Right lobe of liver (tissue), 6 donors: Measurements from ENCODE around the gene POLG2. TPM values are rescaled to one million over a fixed set of nuclear protein-coding genes. Genes with fewer than 3 reads are reported as not detected.
"Not testable (repeated sequence)": the region's sequence is repeated elsewhere in the genome, so short reads cannot be mapped to it uniquely, and the experiment has no call there.

ENCODE experiments used
- ATAC-seq, 4 donors: fragments of 200-7000 bp; cut with Tn5 transposase; one replicate each; pipeline ENCODE4 v1.9.1; 2020; ENCODE audit warnings: mild to moderate bottlenecking in 4 of 4, moderate library complexity in 4 of 4
- DNase-seq, 3 donors: peaks; one replicate each; pipeline ENCODE4 v3.0.0-alpha.2; 2020
- H3K27ac ChIP-seq, 3 donors: fragments of 200-600 bp; one replicate each; pipeline ENCODE4 v1.8.0; 2022
- H3K27me3 ChIP-seq, 2 donors: fragments of 200-600 bp; one replicate each; pipeline ENCODE4 v1.8.0; 2022
- H3K36me3 ChIP-seq, 4 donors: fragments of 200-600 bp; sonication (generic) in 1 of 4; one replicate each; pipeline versions ENCODE4 v1.5.1 to v1.8.0; 2017 to 2022; ENCODE audit warnings: control low read depth in 1 of 4
- H3K4me1 ChIP-seq, 4 donors: fragments of 200-600 bp; sonication (generic) in 1 of 4; one replicate each; pipeline versions ENCODE4 v1.5.1 to v1.8.0; 2017 to 2022; ENCODE audit warnings: control low read depth in 1 of 4
- H3K4me3 ChIP-seq, 3 donors: fragments of 200-600 bp; one replicate each; pipeline ENCODE4 v1.8.0; 2022
- H3K9me3 ChIP-seq, 4 donors: fragments of 200-600 bp; sonication (generic) in 1 of 4; one replicate each; pipeline versions ENCODE4 v1.5.1 to v1.8.0; 2017 to 2022; ENCODE audit warnings: control low read depth in 1 of 4
- CTCF ChIP-seq, 4 donors: fragments of 200-600 bp in 3 of 4; fragments of 450-650 bp in 1 of 4; IDR thresholded peaks; one replicate each; pipeline versions ENCODE4 v1.5.1 to v1.8.0; 2016 to 2022; ENCODE audit warnings: antibody characterized with exemption in 4 of 4, mild to moderate bottlenecking in 2 of 4
- POLR2A ChIP-seq: fragments of 450-650 bp; IDR thresholded peaks from one replicate; pipeline ENCODE4 v1.6.1; 2017; ENCODE audit warnings: antibody characterized with exemption, mild to moderate bottlenecking
- WGBS: methylation state at CpG from one replicate; pipeline ENCODE4 v1.1.6; 2018; ENCODE audit warnings: low coverage, low lambda C conversion rate; ENCODE audit not compliant: insufficient coverage; ENCODE audit errors: missing lambda C conversion rate; 5-methylcytosine and 5-hydroxymethylcytosine counted together
- intact Hi-C, 2 donors: fragments of 100-400 bp; cut with DNase I; formaldehyde crosslinking; loops; one replicate each; pipeline versions ENCODE4 v1.11.2 to v1.14.1; 2022
- total RNA-seq, 6 experiments: library from RNA; depleted of rRNA in 2 of 6; stranded (reverse); fragments of >200 nt in 2 of 6; fragmentation: NEBNext Ultra II Directional in 3 of 6; extraction: Animal tissue kit (Norgen Biotek cat#: 25700) in 3 of 6; gene quantifications; one replicate each; pipeline versions ENCODE4 v1.1.0 to v1.2.4, GENCODE V29; 2016 to 2023
- donor health status: DM: no; HTN: yes; CAD: no.
- donor health status: DM: no; HTN: no; CAD: no.
- donor health status: DM: no; HTN: no; CAD: no.
- donor health status: DM: no; HTN: yes; CAD: no.
- donor health status: DM: no; HTN: yes; CAD: no.

POLG2 gene
- total RNA-seq, 6 experiments from 2014 or later: 2.9 to 9.2 (median 5.5) TPM

- Histone ChIP-seq H3K36me3 (no peaks in the 10 kb centered on the region), H3K27ac (no peak overlapping the region), H3K4me1 (no peaks in the 10 kb centered on the region), H3K4me3 (no peak overlapping the region), H3K9me3 (no peaks in the 10 kb centered on the region), H3K27me3 (no peaks in the 10 kb centered on the region)
- ATAC-seq (no peak), DNase-seq (no peak)
- no peak for TF ChIP-seq POLR2A
- WGBS: 89% methylated on average over 3 of the region's 3 CpGs
- intact Hi-C loops: no loop called here
Observed at GRCh38 chr17:64471440-64471839, 25.4 kb downstream of the POLG2 start.

- DNase-seq (no peak), ATAC-seq (no peak)
- intact Hi-C loops: no loop called here
- Histone ChIP-seq H3K4me1 (no peaks in the 10 kb centered on the region), H3K4me3 (no peak overlapping the region), H3K27me3 (no peaks in the 10 kb centered on the region), H3K36me3 (no peaks in the 10 kb centered on the region), H3K27ac (no peak overlapping the region), H3K9me3 (no peaks in the 10 kb centered on the region)
- 80% methylated on average over 4 of the region's 4 CpGs for WGBS
- TF ChIP-seq CTCF (IDR thresholded peaks at IDR 0.05) (no peak), POLR2A (no peak)
Observed at GRCh38 chr17:64470625-64471024, 26.2 kb downstream of the POLG2 start.

- WGBS: 63% methylated on average over 1 of the region's 1 CpG
- H3K4me3 ChIP-seq, DNase-seq, ATAC-seq, H3K36me3 ChIP-seq, H3K27me3 ChIP-seq, H3K9me3 ChIP-seq, intact Hi-C loops, H3K27ac ChIP-seq, H3K4me1 ChIP-seq: not testable (repeated sequence)
Observed at GRCh38 chr17:64466834-64467233, 30.0 kb downstream of the POLG2 start.

GRCh38 chr17:64466019-64466735 lies 30.7 kb downstream of the POLG2 start:
- Histone ChIP-seq H3K27me3 (no peaks in the 10 kb centered on the region), H3K9me3 (no peaks in the 10 kb centered on the region), H3K4me3 (no peak overlapping the region), H3K27ac (no peak overlapping the region), H3K4me1 (no peaks in the 10 kb centered on the region), H3K36me3 (no peaks in the 10 kb centered on the region)
- no peak for TF ChIP-seq CTCF (IDR thresholded peaks at IDR 0.05)
- 63% methylated on average over 8 of the region's 9 CpGs for WGBS
- DNase-seq: no peak
- no peak for ATAC-seq
- intact Hi-C loops: no loop called here

GRCh38 chr17:64461788-64462187 lies 35.1 kb downstream of the POLG2 start:
- no peak overlapping the region for H3K4me3 ChIP-seq
- TF ChIP-seq POLR2A (no peak), CTCF (IDR thresholded peaks at IDR 0.05) (no peak)
- WGBS: 68% methylated on average over 6 of the region's 6 CpGs
- H3K4me1 ChIP-seq: no peaks in the 10 kb centered on the region
- ATAC-seq (no peak), DNase-seq (no peak)
- no peak overlapping the region for H3K27ac ChIP-seq
- intact Hi-C loops: no loop called here
- H3K9me3 ChIP-seq: no peaks in the 10 kb centered on the region
- no peaks in the 10 kb centered on the region for H3K36me3 ChIP-seq
- H3K27me3 ChIP-seq: no peaks in the 10 kb centered on the region
